Right ventricle myocardium inferior (tissue), 1 donor: ENCODE results near the gene TMEM205. TPM values are rescaled to one million over a fixed set of nuclear protein-coding genes. Genes with fewer than 3 reads are reported as not detected.

ENCODE experiments used
- total RNA-seq: library from RNA; stranded (reverse); fragmentation: NEBNext Ultra II Directional; extraction: Animal tissue kit (Norgen Biotek cat#: 25700); gene quantifications from one replicate; pipeline ENCODE4 v1.2.1, GENCODE V29; 2021
- donor health status: DM: no; HTN: yes; CAD: no; lungs with severe emphysema.

The TMEM205 gene
- total RNA-seq, 1 donor from 2014 or later: 106 TPM

Other genes starting within 250 kb of the TMEM205 start
- gene SPC24, start 190.5 kb downstream of the TMEM205 start, total RNA-seq: 8.6 TPM
- gene KANK2, start 148.7 kb downstream of the TMEM205 start, total RNA-seq: 434 TPM
- gene ANGPTL8, start 106.6 kb downstream of the TMEM205 start, total RNA-seq: 0.87 TPM
- gene DOCK6, start 83.7 kb downstream of the TMEM205 start, total RNA-seq: 35.1 TPM
- gene TSPAN16, start 50.1 kb downstream of the TMEM205 start, total RNA-seq: not detected
- 9.4 TPM for gene RAB3D, start 6.6 kb downstream of the TMEM205 start, total RNA-seq
- 17.1 TPM for gene CCDC159, start 251 bp upstream of the TMEM205 start, total RNA-seq
- 17.7 TPM for gene PLPPR2, start 9.2 kb upstream of the TMEM205 start, total RNA-seq
- 1.9 TPM for gene SWSAP1, start 28.4 kb upstream of the TMEM205 start, total RNA-seq
- gene EPOR, start 38.0 kb upstream of the TMEM205 start, total RNA-seq: 8.4 TPM
- gene RGL3, start 73.0 kb upstream of the TMEM205 start, total RNA-seq: 10.5 TPM
- 0.68 TPM for gene ODAD3, start 88.9 kb upstream of the TMEM205 start, total RNA-seq
- 123 TPM for gene PRKCSH, start 89.4 kb upstream of the TMEM205 start, total RNA-seq
- gene ELAVL3, start 134.8 kb upstream of the TMEM205 start, total RNA-seq: 0.35 TPM
- 4.8 TPM for gene ZNF653, start 159.6 kb upstream of the TMEM205 start, total RNA-seq
- gene ECSIT, start 182.9 kb upstream of the TMEM205 start, total RNA-seq: 172 TPM
- 174 TPM for gene CNN1, start 192.6 kb upstream of the TMEM205 start, total RNA-seq
- gene ELOF1, start 213.0 kb upstream of the TMEM205 start, total RNA-seq: 33.5 TPM
- 2.3 TPM for gene ACP5, start 231.4 kb upstream of the TMEM205 start, total RNA-seq